Spleen (tissue), 7 donors: Measurements from ENCODE around the gene UXT.

Experiments used
- POLR2A ChIP-seq, 3 donors: fragments of 450-650 bp; IDR thresholded peaks; one replicate each; pipeline ENCODE4 v1.5.1; 2017; ENCODE audit warnings: antibody characterized with exemption in 3 of 3, mild to moderate bottlenecking in 1 of 3
- POLR2AphosphoS5 ChIP-seq, 3 donors: sonication (generic); formaldehyde crosslinking; IDR thresholded peaks; one replicate each; pipeline ENCODE4 v1.5.1; 2017; ENCODE audit warnings: antibody characterized with exemption in 3 of 3
- TF ChIP-seq, protein P1 (sequence below), 11 experiments: fragments of 200-600 bp in 7 of 11; fragments of 450-650 bp in 4 of 11; sonication (generic) in 4 of 11; IDR thresholded peaks in 8 of 11; conservative IDR thresholded peaks in 3 of 11; 1 replicate in 7 of 11; 2 replicates in 4 of 11; pipeline versions ENCODE4 v1.4.0 to v1.8.0; 2016 to 2021; ENCODE audit warnings: antibody characterized with exemption in 11 of 11, inconsistent platforms in 4 of 11, mild to moderate bottlenecking in 1 of 11
- donor health status: DM: no; HTN: no; CAD: no; lungs with moderate emphysema.
- donor health status: DM: no; HTN: no; CAD: no.
- donor health status: DM: no; HTN: no; CAD: no.

DNA sequence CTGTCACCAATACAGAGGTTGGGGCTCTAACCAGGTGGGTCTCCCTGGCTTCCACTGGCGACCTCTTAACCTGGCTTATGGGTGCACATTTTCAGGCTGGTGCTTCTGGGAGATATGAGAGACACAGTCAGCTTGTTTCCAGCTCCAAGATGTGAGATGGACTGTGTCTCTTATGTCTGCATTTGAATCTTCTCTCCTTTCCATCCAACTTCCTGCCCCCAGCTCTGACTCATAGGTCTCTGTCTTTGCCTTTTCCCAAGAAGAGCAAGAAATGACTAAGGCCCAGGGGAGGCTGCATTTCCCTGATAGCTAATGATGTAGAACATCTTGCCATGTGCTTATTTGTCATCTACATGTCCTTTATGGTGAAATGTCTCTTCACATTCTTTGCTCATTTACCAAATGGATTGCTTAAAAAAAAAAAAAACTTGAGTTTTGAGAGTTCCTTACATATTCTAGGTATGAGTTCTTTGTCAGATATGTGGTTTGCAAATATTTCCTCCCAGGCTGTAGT lies 3.2 kb upstream of the UXT start:
- TF ChIP-seq, protein P1, sequence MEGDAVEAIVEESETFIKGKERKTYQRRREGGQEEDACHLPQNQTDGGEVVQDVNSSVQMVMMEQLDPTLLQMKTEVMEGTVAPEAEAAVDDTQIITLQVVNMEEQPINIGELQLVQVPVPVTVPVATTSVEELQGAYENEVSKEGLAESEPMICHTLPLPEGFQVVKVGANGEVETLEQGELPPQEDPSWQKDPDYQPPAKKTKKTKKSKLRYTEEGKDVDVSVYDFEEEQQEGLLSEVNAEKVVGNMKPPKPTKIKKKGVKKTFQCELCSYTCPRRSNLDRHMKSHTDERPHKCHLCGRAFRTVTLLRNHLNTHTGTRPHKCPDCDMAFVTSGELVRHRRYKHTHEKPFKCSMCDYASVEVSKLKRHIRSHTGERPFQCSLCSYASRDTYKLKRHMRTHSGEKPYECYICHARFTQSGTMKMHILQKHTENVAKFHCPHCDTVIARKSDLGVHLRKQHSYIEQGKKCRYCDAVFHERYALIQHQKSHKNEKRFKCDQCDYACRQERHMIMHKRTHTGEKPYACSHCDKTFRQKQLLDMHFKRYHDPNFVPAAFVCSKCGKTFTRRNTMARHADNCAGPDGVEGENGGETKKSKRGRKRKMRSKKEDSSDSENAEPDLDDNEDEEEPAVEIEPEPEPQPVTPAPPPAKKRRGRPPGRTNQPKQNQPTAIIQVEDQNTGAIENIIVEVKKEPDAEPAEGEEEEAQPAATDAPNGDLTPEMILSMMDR (IDR thresholded peaks at IDR 0.05 in 8 of 11, conservative IDR thresholded peaks at IDR 0.05 in 3 of 11), result no peak
- TF ChIP-seq POLR2AphosphoS5 (IDR thresholded peaks at IDR 0.05), result no peak
- no peak for TF ChIP-seq POLR2A (IDR thresholded peaks at IDR 0.05)
